OCI-LY7 (cell line): ENCODE data around the gene IL6ST.

Experiments
- CTCF ChIP-seq: fragments of 200-600 bp; sonication (generic); conservative IDR thresholded peaks from 2 replicates; pipeline ENCODE4 v1.5.1; 2014; ENCODE audit warnings: mild to moderate bottlenecking, antibody characterized with exemption, low read length, moderate library complexity, mixed read lengths
- EZH2phosphoT487 ChIP-seq: fragments of 200-600 bp; sonication (generic); IDR thresholded peaks from 2 replicates; pipeline ENCODE4 v1.6.1; 2018; ENCODE audit warnings: low read depth, borderline replicate concordance, mild to moderate bottlenecking, mixed run types, antibody characterized with exemption, low read length, moderate library complexity, mixed read lengths

GRCh38 chr5:56019306-56020272 lies 24.8 kb upstream of the IL6ST start:
- TF ChIP-seq EZH2phosphoT487 (no peak), CTCF (no peak)
